Measurements from ENCODE around the gene EGLN1. TPM values are rescaled to one million over a fixed set of nuclear protein-coding genes. Genes with fewer than 3 reads are reported as not detected.

EGLN1 gene
- total RNA-seq, 2 donors from 2014 or later = 3.8 to 36.1 TPM

Other genes with a start within 250 kb of the EGLN1 start
- 10 to 100 TPM; 50.6 to 65.2 TPM for gene GNPAT, start 181.1 kb downstream of the EGLN1 start, total RNA-seq
- 10 to 100 TPM; 14.1 to 18.7 TPM for gene EXOC8, start 84.4 kb downstream of the EGLN1 start, total RNA-seq
- 10 to 100 TPM in 1 of 2 donors, 1 to 10 TPM in 1; 7.4 to 13.5 TPM for gene SPRTN, start 84.0 kb downstream of the EGLN1 start, total RNA-seq
- gene TSNAX, start 106.4 kb upstream of the EGLN1 start, total RNA-seq = 10 to 100 TPM; 22.3 to 34.3 TPM
- gene DISC1, start 204.5 kb upstream of the EGLN1 start, total RNA-seq = 10 to 100 TPM in 1 of 2 donors, 1 to 10 TPM in 1; 3.1 to 12.4 TPM